Rectal smooth muscle tissue (tissue), 1 donor: ENCODE results near the gene MRPL49.

ENCODE experiments used
- H3K27ac ChIP-seq: one replicate; pipeline ENCODE4 v1.7.0; 2013; ENCODE audit warnings: low read depth, low read length, inconsistent platforms
- H3K27me3 ChIP-seq: one replicate; pipeline ENCODE4 v1.7.0; 2013; ENCODE audit warnings: low read length; ENCODE audit not compliant: control insufficient read depth, insufficient read depth
- H3K36me3 ChIP-seq: one replicate; pipeline ENCODE4 v1.7.0; 2013; ENCODE audit warnings: low read length; ENCODE audit not compliant: control insufficient read depth, insufficient read depth
- H3K4me1 ChIP-seq: one replicate; pipeline ENCODE4 v1.7.0; 2013; ENCODE audit warnings: low read length; ENCODE audit not compliant: control insufficient read depth, insufficient read depth
- H3K4me3 ChIP-seq: one replicate; pipeline ENCODE4 v1.7.0; 2013; ENCODE audit warnings: low read length
- H3K9ac ChIP-seq: one replicate; pipeline ENCODE4 v1.7.0; 2013; ENCODE audit warnings: low read length

MRPL49 gene

GRCh38 chr11:65087827-65088226 lies 34.3 kb upstream of the MRPL49 start:
- H3K4me3 ChIP-seq: no peak overlapping the region
- H3K9ac ChIP-seq: no peak overlapping the region
- H3K4me1 ChIP-seq: peaks cover 4% of the 10 kb centered on the region
- peaks cover 11% of the 10 kb centered on the region for H3K36me3 ChIP-seq
- H3K27ac ChIP-seq: no peak overlapping the region
- H3K27me3 ChIP-seq: no peaks in the 10 kb centered on the region

- Histone ChIP-seq H3K9ac (no peak overlapping the region), H3K4me3 (no peak overlapping the region), H3K4me1 (peaks cover 1% of the 10 kb centered on the region), H3K27ac (no peak overlapping the region), H3K36me3 (peaks cover 11% of the 10 kb centered on the region), H3K27me3 (no peaks in the 10 kb centered on the region)
Observed at GRCh38 chr11:65089621-65090020, 32.5 kb upstream of the MRPL49 start.

- H3K4me1 ChIP-seq: peaks cover under 1% of the 10 kb centered on the region
- H3K27ac ChIP-seq: no peak overlapping the region
- peaks cover 11% of the 10 kb centered on the region for H3K36me3 ChIP-seq
- H3K4me3 ChIP-seq: no peak overlapping the region
- H3K9ac ChIP-seq: no peak overlapping the region
- H3K27me3 ChIP-seq: no peaks in the 10 kb centered on the region
Observed at GRCh38 chr11:65090628-65091027, 31.5 kb upstream of the MRPL49 start.

GRCh38 chr11:65095427-65095826 lies 26.7 kb upstream of the MRPL49 start:
- Histone ChIP-seq H3K4me1 (peaks cover 10% of the 10 kb centered on the region), H3K27ac (peak overlapping the region; percentile 76), H3K36me3 (no peaks in the 10 kb centered on the region), H3K4me3 (peak overlapping the region; percentile 66), H3K27me3 (no peaks in the 10 kb centered on the region), H3K9ac (no peak overlapping the region)

GRCh38 chr11:65095974-65096806 lies 25.9 kb upstream of the MRPL49 start, which contains the start of gene VPS51:
VPS51 (plus strand) TSS chr11:65096214; CDS start chr11:65096251, 37 bp downstream.
- peak within 1 kb of the TSS; percentile 66 for H3K4me3 ChIP-seq

GRCh38 chr11:65096926-65097325 lies 25.2 kb upstream of the MRPL49 start:
- H3K4me3 ChIP-seq: peak overlapping the region; percentile 40
- H3K4me1 ChIP-seq: peaks cover 10% of the 10 kb centered on the region
- no peaks in the 10 kb centered on the region for H3K27me3 ChIP-seq
- H3K27ac ChIP-seq: peak overlapping the region; percentile 76
- peak overlapping the region; percentile 26 for H3K9ac ChIP-seq
- no peaks in the 10 kb centered on the region for H3K36me3 ChIP-seq

More at GRCh38 chr11:65095974-65096806, 25.9 kb upstream of the MRPL49 start, which contains the start of gene VPS51:
- H3K4me1 ChIP-seq: peaks cover 10% of the 10 kb centered on the region
- H3K36me3 ChIP-seq: no peaks in the 10 kb centered on the region
- peak within 1 kb of the TSS; percentile 32 for H3K9ac ChIP-seq
- H3K27ac ChIP-seq: peak within 1 kb of the TSS; percentile 76
- no peaks in the 10 kb centered on the region for H3K27me3 ChIP-seq

- Histone ChIP-seq H3K4me3 (no peak overlapping the region), H3K36me3 (peaks cover 6% of the 10 kb centered on the region), H3K27ac (no peak overlapping the region), H3K27me3 (no peaks in the 10 kb centered on the region), H3K4me1 (peaks cover 8% of the 10 kb centered on the region), H3K9ac (no peak overlapping the region)
Observed at GRCh38 chr11:65100674-65101350, 21.3 kb upstream of the MRPL49 start.

GRCh38 chr11:65102142-65103095 lies 19.7 kb upstream of the MRPL49 start:
- Histone ChIP-seq H3K4me1 (no peaks in the 10 kb centered on the region), H3K27ac (no peak overlapping the region), H3K4me3 (no peak overlapping the region), H3K27me3 (no peaks in the 10 kb centered on the region), H3K36me3 (peaks cover 6% of the 10 kb centered on the region), H3K9ac (no peak overlapping the region)

GRCh38 chr11:65103476-65103875 lies 18.6 kb upstream of the MRPL49 start:
- H3K4me3 ChIP-seq: no peak overlapping the region
- no peak overlapping the region for H3K27ac ChIP-seq
- no peaks in the 10 kb centered on the region for H3K4me1 ChIP-seq
- H3K9ac ChIP-seq: no peak overlapping the region
- H3K36me3 ChIP-seq: peaks cover 6% of the 10 kb centered on the region
- no peaks in the 10 kb centered on the region for H3K27me3 ChIP-seq

- H3K27me3 ChIP-seq: no peaks in the 10 kb centered on the region
- H3K4me1 ChIP-seq: no peaks in the 10 kb centered on the region
- H3K36me3 ChIP-seq: peaks cover 10% of the 10 kb centered on the region
- no peak overlapping the region for H3K4me3 ChIP-seq
- H3K27ac ChIP-seq: no peak overlapping the region
- no peak overlapping the region for H3K9ac ChIP-seq
Observed at GRCh38 chr11:65104628-65105027, 17.5 kb upstream of the MRPL49 start.

- Histone ChIP-seq H3K4me3 (no peak overlapping the region), H3K36me3 (peaks cover 10% of the 10 kb centered on the region), H3K4me1 (peaks cover 8% of the 10 kb centered on the region)
Observed at GRCh38 chr11:65107078-65107477, 15.0 kb upstream of the MRPL49 start.

More at GRCh38 chr11:65107078-65107477, 15.0 kb upstream of the MRPL49 start:
- no peak overlapping the region for H3K27ac ChIP-seq
- no peaks in the 10 kb centered on the region for H3K27me3 ChIP-seq
- no peak overlapping the region for H3K9ac ChIP-seq
